HG03460 (cell line): Measurements from ENCODE around the gene PET100.

Source experiments
- ATAC-seq: cut with Tn5 transposase; IDR thresholded peaks from one replicate; pipeline ENCODE4 v1.9.1; 2021; ENCODE audit not compliant: unreplicated experiment

Gene PET100, protein sequence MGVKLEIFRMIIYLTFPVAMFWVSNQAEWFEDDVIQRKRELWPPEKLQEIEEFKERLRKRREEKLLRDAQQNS

GRCh38 chr19:7629347-7630054 is at the start of gene PET100, which contains the start of gene XAB2:
PET100 (plus strand) TSS chr19:7629793; CDS start chr19:7629834, 41 bp downstream.
XAB2 (minus strand) TSS chr19:7629545; CDS start chr19:7629527, 18 bp downstream.
- peak; percentile 93 for ATAC-seq

DNA sequence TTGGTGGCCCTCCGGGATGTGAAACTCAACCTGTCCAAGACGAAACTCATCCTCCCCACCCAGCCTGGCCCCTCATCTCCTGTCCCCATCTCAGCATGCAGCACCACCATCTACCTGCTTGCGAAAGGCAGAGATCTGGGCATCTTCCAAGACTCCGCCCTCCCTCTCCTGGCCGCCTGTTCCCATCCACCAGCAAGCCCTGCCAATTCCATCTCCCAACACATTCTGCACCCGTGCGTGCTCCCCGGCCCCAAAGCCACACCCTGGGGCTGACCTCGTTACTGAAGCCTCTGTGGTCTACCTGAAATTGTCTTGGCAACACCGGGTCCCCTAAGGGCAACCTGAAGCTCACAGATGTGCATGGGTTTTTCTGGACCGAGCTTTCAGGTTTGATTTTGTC is 47.1 kb upstream of the PET100 start:
- ATAC-seq = no peak

DNA sequence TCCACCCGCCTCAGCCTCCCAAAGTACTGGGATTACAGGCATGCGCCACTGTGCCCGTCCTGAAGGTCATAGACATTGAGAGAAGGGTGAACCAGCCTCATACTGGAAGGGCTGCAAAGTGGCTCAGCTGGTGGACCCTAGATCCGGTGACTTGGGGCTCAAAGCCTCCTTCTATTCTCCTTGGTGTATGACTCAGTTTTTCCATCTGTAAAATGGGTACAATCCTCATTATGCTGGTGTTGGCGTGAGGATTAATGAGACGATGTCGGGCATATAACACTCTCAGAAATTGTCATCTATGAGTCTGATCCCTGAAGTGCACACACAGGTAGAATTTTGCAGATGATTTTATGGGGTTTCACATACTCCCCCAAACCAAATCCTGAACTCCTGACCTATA is 39.8 kb upstream of the PET100 start:
- ATAC-seq = no peak

DNA sequence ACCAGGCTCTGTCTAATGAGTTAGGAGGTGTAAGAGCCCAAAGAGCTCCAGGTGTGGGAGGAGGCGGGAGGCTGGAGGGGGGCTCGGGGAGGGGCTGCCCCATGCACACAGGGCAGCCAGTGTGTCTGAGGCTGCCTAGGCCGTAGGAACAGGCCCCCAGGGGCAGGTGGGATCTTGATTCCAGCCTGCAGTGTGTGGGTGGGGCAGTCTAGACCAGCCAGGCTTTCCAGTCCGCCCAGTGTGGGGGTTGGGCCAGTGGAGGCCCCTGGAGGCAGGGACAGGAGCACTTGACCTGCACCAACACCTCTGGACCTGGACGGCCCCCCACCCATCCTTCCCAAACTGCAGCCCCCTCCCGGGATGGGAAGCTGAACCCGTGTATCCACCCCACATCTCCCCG is 39.3 kb upstream of the PET100 start:
- no peak for ATAC-seq

DNA sequence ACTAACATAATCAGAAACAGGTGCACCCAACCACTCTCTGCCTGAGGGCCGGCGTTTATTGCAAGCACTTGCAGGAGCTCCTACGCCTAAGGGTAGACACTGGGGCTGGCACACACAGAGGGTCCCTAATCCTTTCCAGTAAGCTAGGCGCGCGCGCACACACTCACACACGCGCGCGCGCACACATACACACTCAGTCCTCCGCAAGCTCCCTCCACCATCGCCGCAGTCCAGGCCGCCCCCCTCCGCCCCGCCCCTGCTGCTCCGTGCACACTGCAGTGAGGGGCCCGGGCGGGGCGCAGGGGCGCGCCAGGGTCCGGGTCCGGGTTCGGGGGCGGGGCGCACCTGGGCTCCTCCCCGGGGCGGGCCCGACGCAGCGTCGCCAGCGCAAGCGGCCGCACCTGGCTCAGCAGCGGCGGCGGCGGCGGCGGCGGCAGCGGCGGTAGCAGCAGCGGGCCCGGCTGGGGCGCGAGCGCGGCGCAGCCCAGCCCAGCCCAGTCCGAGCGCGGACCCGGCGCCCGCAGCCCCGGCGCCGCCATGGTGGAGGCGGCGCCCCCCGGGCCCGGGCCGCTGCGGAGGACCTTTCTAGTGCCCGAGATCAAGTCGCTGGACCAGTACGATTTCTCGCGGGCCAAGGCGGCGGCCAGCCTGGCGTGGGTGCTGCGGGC is 34.0 kb upstream of the PET100 start, which contains the start of gene CAMSAP3:
CAMSAP3 (plus strand) TSS at position 398 of the 668 bp plus-strand sequence; CDS start at position 538, 140 bp downstream.
- ATAC-seq = no peak

GRCh38 chr19:7596211-7596937 is 33.2 kb upstream of the PET100 start:
- ATAC-seq = no peak

- no peak for ATAC-seq
Measured at GRCh38 chr19:7597689-7598088, 31.9 kb upstream of the PET100 start.

DNA sequence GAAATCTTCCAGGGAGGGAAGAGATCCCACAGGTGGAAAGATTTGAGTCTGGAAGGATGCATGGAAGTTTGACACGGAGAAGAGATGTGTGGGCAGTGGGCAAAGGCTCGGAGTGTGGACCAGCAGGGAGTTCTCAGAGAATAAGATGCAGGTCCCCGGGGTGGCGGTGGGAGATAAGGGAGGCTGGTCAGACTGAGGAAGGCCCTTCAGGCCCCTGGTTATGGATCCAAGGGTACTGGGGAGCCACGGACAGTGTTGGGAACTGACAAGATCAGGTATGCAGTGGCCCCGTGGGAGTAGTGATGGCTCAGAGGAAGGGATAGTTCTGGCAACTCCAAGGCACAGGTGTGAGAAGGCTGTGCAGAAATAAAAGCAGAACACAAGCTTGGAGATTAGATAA is 31.4 kb upstream of the PET100 start:
- no peak for ATAC-seq

GRCh38 chr19:7600721-7601120 is 28.9 kb upstream of the PET100 start:
- no peak for ATAC-seq

DNA sequence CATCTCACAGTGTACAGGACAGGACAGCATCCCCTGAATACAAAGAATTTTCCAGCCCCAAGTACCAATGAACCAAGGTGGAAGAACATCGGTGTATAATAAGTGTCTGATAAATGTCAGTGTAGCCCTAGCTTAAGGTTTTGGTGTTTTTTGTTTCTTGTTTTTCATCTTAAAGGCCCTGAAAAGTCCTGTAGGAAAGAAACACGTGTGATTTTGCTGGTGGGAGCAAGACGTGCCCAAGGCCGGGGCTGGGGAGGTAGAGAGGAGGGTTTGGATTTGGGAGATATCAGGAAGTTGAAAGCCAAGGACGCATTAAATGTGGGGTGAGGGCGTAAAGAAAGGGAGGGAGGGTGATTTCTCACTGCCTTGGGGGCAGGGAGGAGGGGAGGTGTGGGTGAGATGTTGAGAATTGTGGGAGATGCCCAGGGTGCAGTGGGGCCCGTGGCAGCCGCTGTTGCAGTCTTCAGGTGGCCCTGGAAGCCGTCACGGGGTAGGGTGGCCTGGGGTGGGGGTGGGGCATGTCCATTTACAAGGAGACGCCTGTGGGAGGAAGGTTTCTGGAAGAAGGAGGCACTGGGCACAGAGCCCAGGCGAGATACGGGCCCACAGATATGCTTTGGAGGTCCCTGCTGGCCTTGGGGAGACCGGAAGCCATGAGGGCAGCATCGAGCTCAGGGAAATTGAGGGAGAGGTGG is 27.2 kb upstream of the PET100 start:
- no peak for ATAC-seq

DNA sequence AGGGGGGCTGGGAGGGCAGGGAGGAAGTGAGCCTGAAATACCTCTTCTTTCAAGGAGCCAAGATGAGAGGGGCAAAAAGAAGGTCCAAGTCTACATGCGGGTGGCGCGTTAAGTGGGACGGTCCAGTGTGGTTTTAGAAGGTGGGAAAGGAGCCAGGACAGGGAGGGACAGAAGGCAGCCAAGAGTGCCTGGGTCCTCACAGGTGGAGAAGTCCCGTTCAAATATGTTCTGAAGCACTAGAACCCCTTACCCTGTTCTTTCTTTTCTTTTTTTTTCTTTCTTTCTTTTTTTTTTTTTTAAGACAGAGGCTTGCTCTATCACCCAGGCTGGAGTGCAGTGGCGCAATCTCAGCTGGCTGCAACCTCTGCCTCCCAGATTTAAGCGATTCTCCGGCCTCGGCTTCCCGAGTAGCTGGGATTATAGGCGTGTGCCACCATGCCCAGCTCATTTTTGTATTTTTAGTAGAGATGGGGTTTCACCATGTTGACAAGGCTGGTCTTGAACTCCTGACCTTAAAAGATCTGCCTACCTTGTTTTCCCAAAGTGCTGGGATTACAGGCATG is 26.6 kb upstream of the PET100 start:
- ATAC-seq = no peak

- ATAC-seq = no peak
Measured at GRCh38 chr19:7603919-7604318, 25.7 kb upstream of the PET100 start.

GRCh38 chr19:7605490-7606222 is 23.9 kb upstream of the PET100 start:
- no peak for ATAC-seq

DNA sequence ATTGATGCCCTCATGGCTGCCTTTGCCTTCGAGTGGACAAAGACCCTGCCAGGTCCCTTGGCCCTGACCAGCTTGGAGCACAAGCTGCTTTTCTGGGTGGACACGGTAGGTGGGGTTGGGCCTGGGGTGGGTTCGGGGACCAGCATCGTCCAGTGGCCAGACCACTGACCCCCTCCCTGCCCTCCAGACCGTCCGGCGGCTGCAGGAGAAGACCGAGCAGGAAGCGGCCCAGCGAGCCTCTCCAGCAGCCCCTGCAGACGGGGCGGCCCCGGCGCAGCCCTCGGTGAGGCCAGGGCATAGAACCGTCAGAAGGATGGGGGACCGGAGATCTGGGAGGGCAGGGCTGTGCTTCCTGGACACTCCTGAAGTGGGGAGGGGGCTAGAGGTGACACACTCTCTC is 23.3 kb upstream of the PET100 start:
- ATAC-seq = no peak

DNA sequence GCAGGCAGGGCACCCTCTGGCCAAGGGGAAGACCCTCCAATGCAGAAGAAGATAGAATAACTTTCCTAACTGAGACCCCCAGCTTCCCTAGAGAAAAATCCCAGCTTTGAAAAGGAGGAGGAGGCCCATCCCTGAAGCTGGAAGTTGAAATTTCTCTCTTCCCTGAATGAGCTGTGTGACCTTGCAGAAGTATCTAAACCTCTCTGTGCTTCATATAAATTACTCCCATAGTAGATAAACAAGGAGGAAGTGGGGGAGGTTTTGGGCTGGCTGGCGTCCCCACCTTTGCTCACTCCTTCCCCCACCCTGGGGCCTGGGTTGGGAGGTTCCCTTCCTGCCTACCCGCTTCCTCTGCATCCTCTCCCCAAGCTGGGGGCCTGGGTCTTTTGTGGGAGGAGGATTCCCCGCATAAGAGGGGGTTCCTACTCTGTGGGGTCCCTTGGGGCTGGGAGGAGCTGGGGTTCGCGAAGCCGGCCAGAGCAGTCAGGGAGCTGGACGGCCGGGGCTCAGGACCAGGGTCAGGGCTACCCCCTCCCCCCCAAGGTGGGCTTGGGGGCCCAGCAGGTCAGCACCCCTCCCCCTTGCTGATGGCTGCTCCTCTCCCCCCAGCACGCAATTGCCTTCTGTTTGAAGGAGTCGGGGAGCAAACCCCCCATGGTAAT is 22.2 kb upstream of the PET100 start:
- ATAC-seq = no peak

GRCh38 chr19:7607874-7608560 is 21.6 kb upstream of the PET100 start:
- ATAC-seq = no peak

DNA sequence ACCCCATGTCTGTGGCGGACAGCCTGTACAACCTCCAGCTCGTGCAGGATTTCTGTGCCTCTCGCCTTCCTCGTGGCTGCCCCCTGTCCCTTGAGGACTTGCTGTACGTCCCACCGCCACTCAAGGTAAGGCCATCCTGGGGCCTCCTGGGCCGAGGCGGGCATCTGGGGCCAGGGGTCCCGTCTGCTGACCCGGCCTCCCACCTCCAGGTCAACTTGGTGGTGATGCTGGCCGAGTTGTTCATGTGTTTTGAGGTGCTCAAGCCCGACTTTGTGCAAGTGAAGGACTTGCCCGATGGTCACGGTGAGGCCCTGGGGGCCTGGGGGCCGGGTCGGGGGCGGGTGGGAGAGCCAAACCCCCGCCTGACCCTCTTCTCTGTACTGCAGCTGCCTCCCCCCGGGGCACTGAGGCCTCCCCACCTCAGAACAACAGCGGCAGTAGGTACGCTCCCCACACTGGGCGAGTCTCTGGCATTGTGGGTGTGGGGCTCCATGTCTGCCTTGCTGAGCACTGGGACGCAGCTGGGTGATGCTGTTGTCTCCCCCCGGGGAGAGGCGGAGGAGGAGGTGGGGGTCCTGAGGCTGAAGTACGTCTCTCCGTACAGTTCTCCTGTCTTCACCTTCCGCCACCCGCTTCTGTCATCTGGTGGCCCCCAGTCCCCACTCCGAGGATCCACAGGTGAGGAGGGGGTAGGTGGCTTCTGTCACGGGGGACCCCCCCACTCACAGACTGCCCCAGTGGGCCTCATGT is 18.9 kb upstream of the PET100 start:
- ATAC-seq = no peak
